ENCODE data around the gene TMEM236.

DNA sequence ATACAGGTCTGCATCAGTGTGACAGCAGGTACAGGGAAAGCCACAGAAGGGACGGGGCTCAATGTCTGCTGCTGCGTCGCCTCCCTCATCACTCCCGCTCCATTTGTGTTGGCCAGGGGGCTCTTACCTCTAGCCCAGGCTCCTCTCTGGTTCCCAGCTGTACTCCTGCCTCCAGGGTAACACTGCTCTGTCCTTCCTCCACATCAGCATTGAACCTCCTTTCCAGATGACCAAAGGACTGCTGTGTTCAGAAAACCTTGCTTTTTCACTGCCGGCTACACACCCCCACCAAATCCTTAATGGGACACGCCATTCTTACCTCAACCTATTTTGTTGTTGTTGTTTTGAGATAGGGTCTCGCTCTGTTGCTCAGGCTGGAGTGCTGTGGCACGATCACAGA lies 2.1 kb upstream of the TMEM236 start:
- TF ChIP-seq, protein P1, sequence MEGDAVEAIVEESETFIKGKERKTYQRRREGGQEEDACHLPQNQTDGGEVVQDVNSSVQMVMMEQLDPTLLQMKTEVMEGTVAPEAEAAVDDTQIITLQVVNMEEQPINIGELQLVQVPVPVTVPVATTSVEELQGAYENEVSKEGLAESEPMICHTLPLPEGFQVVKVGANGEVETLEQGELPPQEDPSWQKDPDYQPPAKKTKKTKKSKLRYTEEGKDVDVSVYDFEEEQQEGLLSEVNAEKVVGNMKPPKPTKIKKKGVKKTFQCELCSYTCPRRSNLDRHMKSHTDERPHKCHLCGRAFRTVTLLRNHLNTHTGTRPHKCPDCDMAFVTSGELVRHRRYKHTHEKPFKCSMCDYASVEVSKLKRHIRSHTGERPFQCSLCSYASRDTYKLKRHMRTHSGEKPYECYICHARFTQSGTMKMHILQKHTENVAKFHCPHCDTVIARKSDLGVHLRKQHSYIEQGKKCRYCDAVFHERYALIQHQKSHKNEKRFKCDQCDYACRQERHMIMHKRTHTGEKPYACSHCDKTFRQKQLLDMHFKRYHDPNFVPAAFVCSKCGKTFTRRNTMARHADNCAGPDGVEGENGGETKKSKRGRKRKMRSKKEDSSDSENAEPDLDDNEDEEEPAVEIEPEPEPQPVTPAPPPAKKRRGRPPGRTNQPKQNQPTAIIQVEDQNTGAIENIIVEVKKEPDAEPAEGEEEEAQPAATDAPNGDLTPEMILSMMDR (IDR thresholded peaks at IDR 0.05) = no peak
- no peak for TF ChIP-seq EP300 (IDR thresholded peaks at IDR 0.05)

All from sigmoid colon (tissue), 4 donors.